IMR-90 (cell line): ENCODE measurements around the gene FMN1. TPM values are rescaled to one million over a fixed set of nuclear protein-coding genes. Genes with fewer than 3 reads are reported as not detected.

Source experiments
- ATAC-seq: fragments of 200-7000 bp; cut with Tn5 transposase; 2 replicates; pipeline ENCODE4 v1.9.1; 2020; ENCODE audit warnings: low read depth, mild to moderate bottlenecking, moderate library complexity
- BruUV-seq: library from RNA; stranded (reverse); fragments of 400-500 nt; replicated peaks from 2 replicates; lab custom pipeline; 2021; lab: Mats Ljungman, UMichigan
- CTCF ChIA-PET: fragments of 300-600 bp; formaldehyde crosslinking; extraction: SDS; loops from one replicate; lab custom pipeline; 2021; ENCODE audit warnings: antibody characterized with exemption; lab: Yijun Ruan, JAX
- POLR2A ChIA-PET: fragments of 300-600 bp; sonication (Branson Sonifier 250); formaldehyde crosslinking; loops from one replicate; lab custom pipeline; 2022; ENCODE audit warnings: antibody characterized with exemption; ENCODE audit not compliant: unreplicated experiment; lab: Charles Lee
- DNase-seq: peaks from one replicate; pipeline ENCODE4 v3.0.0; 2013
- H2AFZ ChIP-seq: replicated peaks from 2 replicates; pipeline ENCODE3; 2013; ENCODE audit warnings: low read length, mild to moderate bottlenecking; ENCODE audit not compliant: poor library complexity
- H2AK5ac ChIP-seq: 2 replicates; pipeline ENCODE4 v1.6.1; 2013; ENCODE audit warnings: low read depth, low read length, inconsistent platforms
- H2AK9ac ChIP-seq: replicated peaks from 2 replicates; pipeline ENCODE3; 2013; ENCODE audit warnings: mild to moderate bottlenecking, low read depth, low read length, moderate library complexity; ENCODE audit not compliant: poor library complexity
- H2BK120ac ChIP-seq: 2 replicates; pipeline ENCODE4 v1.6.1; 2013; ENCODE audit warnings: low read depth, low read length, inconsistent platforms
- H2BK15ac ChIP-seq: 3 replicates; pipeline ENCODE4 v1.6.1; 2013; ENCODE audit warnings: low read depth, low read length, inconsistent platforms
- H2BK20ac ChIP-seq: 2 replicates; pipeline ENCODE4 v1.6.1; 2013; ENCODE audit warnings: low read depth, mild to moderate bottlenecking, inconsistent platforms, low read length, moderate library complexity
- H2BK5ac ChIP-seq: 2 replicates; pipeline ENCODE4 v1.6.1; 2013; ENCODE audit warnings: mild to moderate bottlenecking, low read depth, low read length, inconsistent platforms; ENCODE audit not compliant: poor library complexity, severe bottlenecking
- H3K14ac ChIP-seq: replicated peaks from 2 replicates; pipeline ENCODE4 v1.6.1; 2013; ENCODE audit warnings: low read depth, low read length, inconsistent platforms
- H3K18ac ChIP-seq: 2 replicates; pipeline ENCODE4 v1.6.1; 2013; ENCODE audit warnings: low read depth, low read length, control low read depth
- H3K23ac ChIP-seq: 2 replicates; pipeline ENCODE4 v1.6.1; 2013; ENCODE audit warnings: low read depth, low read length, inconsistent platforms
- H3K27ac ChIP-seq: 2 replicates; pipeline ENCODE4 v1.5.1; 2013; ENCODE audit warnings: mild to moderate bottlenecking, control low read depth, low read length; ENCODE audit not compliant: insufficient read depth
- H3K27me3 ChIP-seq: 2 replicates; pipeline ENCODE4 v1.6.1; 2013; ENCODE audit warnings: low read length; ENCODE audit not compliant: control insufficient read depth, insufficient read depth
- H3K36me3 ChIP-seq: 2 replicates; pipeline ENCODE4 v1.6.1; 2013; ENCODE audit warnings: low read length, mixed read lengths; ENCODE audit not compliant: control insufficient read depth, insufficient read depth
- H3K4ac ChIP-seq: 2 replicates; pipeline ENCODE4 v1.6.1; 2013; ENCODE audit warnings: low read depth, low read length, inconsistent platforms
- H3K4me1 ChIP-seq: 2 replicates; pipeline ENCODE4 v1.6.1; 2013; ENCODE audit warnings: low read length, mixed read lengths; ENCODE audit not compliant: control insufficient read depth, insufficient read depth
- H3K4me2 ChIP-seq: 2 replicates; pipeline ENCODE4 v1.6.1; 2013; ENCODE audit warnings: low read depth, mild to moderate bottlenecking, control low read depth, low read length, moderate library complexity
- H3K4me3 ChIP-seq: 2 replicates; pipeline ENCODE4 v1.5.1; 2013; ENCODE audit warnings: low read depth, mild to moderate bottlenecking, control low read depth, low read length, moderate library complexity; ENCODE audit not compliant: insufficient read depth
- H3K56ac ChIP-seq: 2 replicates; pipeline ENCODE4 v1.6.1; 2013; ENCODE audit warnings: low read length, inconsistent platforms; ENCODE audit not compliant: insufficient read depth; ENCODE audit errors: extremely low read depth
- H3K79me1 ChIP-seq, 2 experiments: 2 replicates each; pipeline ENCODE4 v1.6.1; 2013; ENCODE audit warnings: low read length in 2 of 2, inconsistent platforms in 1 of 2, low read depth in 1 of 2
- H3K9ac ChIP-seq: 2 replicates; pipeline ENCODE4 v1.6.1; 2013; ENCODE audit warnings: low read depth, low read length, control low read depth
- H3K9me1 ChIP-seq: 2 replicates; pipeline ENCODE4 v1.6.1; 2013; ENCODE audit warnings: low read length, inconsistent platforms; ENCODE audit not compliant: insufficient read depth
- H3K9me3 ChIP-seq: 2 replicates; pipeline ENCODE4 v1.6.1; 2013; ENCODE audit warnings: low read length; ENCODE audit not compliant: control insufficient read depth, insufficient read depth
- H4K20me1 ChIP-seq: 2 replicates; pipeline ENCODE4 v1.6.1; 2013; ENCODE audit warnings: low read length, inconsistent platforms; ENCODE audit not compliant: insufficient read depth
- H4K5ac ChIP-seq: 2 replicates; pipeline ENCODE4 v1.6.1; 2013; ENCODE audit warnings: mild to moderate bottlenecking, low read depth, low read length, control low read depth
- H4K8ac ChIP-seq, 2 experiments: 2 replicates each; pipeline ENCODE4 v1.6.1; 2013; ENCODE audit warnings: low read depth in 2 of 2, low read length in 2 of 2, control low read depth in 1 of 2, inconsistent platforms in 1 of 2
- H4K91ac ChIP-seq: 2 replicates; pipeline ENCODE4 v1.6.1; 2013; ENCODE audit warnings: low read depth, low read length, inconsistent platforms; ENCODE audit not compliant: insufficient read depth
- ELK1 ChIP-seq: fragments of 150-350 bp; IDR thresholded peaks from 2 replicates; pipeline ENCODE4 v1.6.1; 2016; ENCODE audit warnings: low read depth, mild to moderate bottlenecking, low read length, moderate library complexity, borderline replicate concordance
- MXI1 ChIP-seq: IDR thresholded peaks from 2 replicates; pipeline ENCODE4 v1.6.1; 2012; ENCODE audit warnings: low read depth, mild to moderate bottlenecking, low read length, moderate library complexity, borderline replicate concordance
- POLR2A ChIP-seq: IDR thresholded peaks from 2 replicates; pipeline ENCODE4 v1.6.1; 2012; ENCODE audit warnings: mild to moderate bottlenecking, low read depth, low read length
- RCOR1 ChIP-seq: IDR thresholded peaks from 2 replicates; pipeline ENCODE4 v1.6.1; 2012; ENCODE audit warnings: mild to moderate bottlenecking, low read length, improper control_type of control experiment; ENCODE audit not compliant: insufficient replicate concordance
- SMC3 ChIP-seq: fragments of 150-350 bp; IDR thresholded peaks from 2 replicates; pipeline ENCODE4 v1.6.1; 2016; ENCODE audit warnings: low read depth, mild to moderate bottlenecking, antibody characterized with exemption, low read length, moderate library complexity
- WGBS, 2 experiments: methylation state at CpG; one replicate each; pipeline versions ENCODE4 v1.1.5 to v1.1.7; 2013; ENCODE audit warnings: missing lambda C conversion rate in 2 of 2; ENCODE audit not compliant: insufficient read length in 1 of 2; ENCODE audit errors: extremely low coverage in 2 of 2; 5-methylcytosine and 5-hydroxymethylcytosine counted together
- dilution Hi-C: fragments of 300-500 bp; cut with HindIII; formaldehyde crosslinking; loops from one replicate; pipeline ENCODE4 v1.14.3; 2018; ENCODE audit warnings: low sequenced_read_pairs; ENCODE audit not compliant: unreplicated experiment
- in situ Hi-C: fragments of 300-500 bp; cut with MboI; formaldehyde crosslinking; loops from 3 replicates; pipeline ENCODE4 v1.14.3; 2019; ENCODE audit warnings: low sequenced_read_pairs, inconsistent platforms, mixed read lengths
- intact Hi-C: fragments of 100-400 bp; cut with micrococcal nuclease; formaldehyde crosslinking; loops from 2 replicates; pipeline ENCODE4 v1.10.0; 2022
- microRNA-seq, 2 experiments: library from miRNA; stranded (forward) in 1 of 2; unstranded in 1 of 2; fragments of 10-50 nt in 1 of 2; fragments of <30 nt in 1 of 2; gene quantifications in 1 of 2; microRNA quantifications in 1 of 2; one replicate each; pipeline versions ENCODE3 to v1.1.0; 2013 to 2020; ENCODE audit not compliant: insufficient read depth in 1 of 2, insufficient read length in 1 of 2, unreplicated experiment in 1 of 2
- polyA plus RNA-seq, 3 experiments: library from polyadenylated mRNA; depleted of rRNA; stranded (reverse); fragments of >200 nt; gene quantifications; 2 replicates each; pipeline ENCODE4 v1.2.3, GENCODE V29; 2012; ENCODE audit warnings: low replicate concordance in 1 of 3
- small RNA-seq, 5 experiments: library from RNA; depleted of rRNA; stranded (forward); fragments of <200 nt; gene quantifications; one replicate each; pipeline ENCODE3, GENCODE V24; 2012
- total RNA-seq: library from RNA; depleted of rRNA; stranded (reverse); fragments of >200 nt; gene quantifications from 2 replicates; pipeline ENCODE4 v1.2.3, GENCODE V29; 2012; rRNA removed

Gene FMN1
- total and polyA plus RNA-seq, 2 of the 4 experiments (the other 2 are of a cell fraction), result 7.3 to 17.6 TPM

- Histone ChIP-seq H3K36me3 (peaks cover 29% of the 10 kb centered on the region), H2BK15ac (peak overlapping the region; percentile 39; the same call in 2 of the 3 replicates), H2BK20ac (peak overlapping the region; percentile 62; the same call in 1 of the 2 replicates), H2AFZ (no peak overlapping the region), H4K8ac (peak overlapping the region; percentile 60 to 75; a peak in 3 of 4 replicates), H2AK9ac (no peak overlapping the region), H3K27me3 (no peaks in the 10 kb centered on the region), H3K79me1 (peaks cover 4 to 15% of the 10 kb centered on the region in 2 experiments; a peak in 2 of 4 replicates), H3K4me1 (peaks cover 5% of the 10 kb centered on the region), H3K4me3 (peak overlapping the region; percentile 38; the same call in 1 of the 2 replicates), H3K14ac (peak overlapping the region; percentile 60), H4K20me1 (peaks cover 34% of the 10 kb centered on the region), H2AK5ac (peak overlapping the region; percentile 57), H3K9ac (peak overlapping the region; percentile 44), H3K9me3 (no peaks in the 10 kb centered on the region), H4K91ac (peak overlapping the region; percentile 88), H3K27ac (peak overlapping the region; percentile 29; the same call in 1 of the 2 replicates), H4K5ac (peak overlapping the region; percentile 78), H2BK5ac (peak overlapping the region; percentile 53), H2BK120ac (peak overlapping the region; percentile 80), H3K56ac (peak overlapping the region; percentile 33; the same call in 1 of the 2 replicates), H3K4ac (peak overlapping the region; percentile 55), H3K18ac (peak overlapping the region; percentile 19; the same call in 1 of the 2 replicates), H3K9me1 (0 out of 2 replicates have a peak, but pooled peaks cover 3% of the 10 kb centered on the region), H3K4me2 (peak overlapping the region; percentile 34), H3K23ac (peak overlapping the region; percentile 69; the same call in 1 of the 2 replicates)
- dilution Hi-C loops (no loop called here), in situ Hi-C loops (loop anchor here (5.0 to 10.0 kb wide), 2 partner anchors 34 to 52 kb away; no protein-coding TSS in a partner anchor), intact Hi-C loops (loop anchor here (1.0 to 5.0 kb wide), 2 partner anchors 54 to 156 kb away; no protein-coding TSS in a partner anchor)
- TF ChIP-seq POLR2A (0 out of 2 replicates have a peak, but pooled peaks have one; percentile 31), MXI1 (no peak), RCOR1 (no peak), ELK1 (no peak), SMC3 (no peak)
- CTCF ChIA-PET, result interaction anchor here (0.7 to 1.5 kb wide), 2 partner anchors 10 to 14 kb away, joined by 3 to 6 read pairs; no protein-coding TSS in a partner anchor
- 48% methylated on average over 4 of the region's 13 CpGs; no CpG with 5 or more reads in 1 of the 2 experiments for WGBS, 2 experiments
- no TSS peak for BruUV-seq
- ATAC-seq, result no peak
- no peak for DNase-seq
- POLR2A ChIA-PET, result no interaction called here
These were observed 478.1 kb downstream of the FMN1 start for GRCh38 chr15:32716216-32716914.

Small RNA genes lying within 50 kb of the gene (microRNA-seq; reads per million reads assigned to microRNA genes)
- not detected for gene RF00591 (ENCODE audit: insufficient read depth, insufficient read length)

Small RNA genes lying within 50 kb of the gene (small RNA-seq; reads per million reads assigned to genes)
- 0 reads per million in 5 experiments for gene RF00591

Other genes with a start within 250 kb of the FMN1 start
- 0.18 TPM in 1 of 2 replicates, not detected in the other for gene RYR3, start 116.3 kb upstream of the FMN1 start, total RNA-seq
- not detected in 2 replicates for gene RYR3, start 116.3 kb upstream of the FMN1 start, polyA plus RNA-seq (2012; rRNA removed)